HCT116 (cell line): ENCODE data around the gene NSUN2. TPM values are rescaled to one million over a fixed set of nuclear protein-coding genes. Genes with fewer than 3 reads are reported as not detected.

Source experiments
- ATAC-seq: fragments of 200-7000 bp; cut with Tn5 transposase; 2 replicates; pipeline ENCODE4 v1.9.1; 2020; ENCODE audit warnings: mild to moderate bottlenecking, moderate library complexity
- BruUV-seq: library from RNA; stranded (reverse); fragments of 400-500 nt; replicated peaks from 2 replicates; lab custom pipeline; 2021; lab: Mats Ljungman, UMichigan
- CTCF ChIA-PET: fragments of 300-600 bp; sonication (Branson Sonifier 250); formaldehyde crosslinking; loops from one replicate; lab custom pipeline; 2021; ENCODE audit warnings: antibody characterized with exemption; lab: Charles Lee
- POLR2A ChIA-PET: fragments of 300-600, 350-600 bp; sonication (Branson Sonifier 250); formaldehyde crosslinking; loops from one replicate; lab custom pipeline; 2021; ENCODE audit warnings: antibody characterized with exemption; lab: Charles Lee
- RAD21 ChIA-PET, 2 experiments: fragments of 300-600 bp; sonication (Branson Sonifier 250); formaldehyde crosslinking; loops; one replicate each; lab custom pipeline; 2023; ENCODE audit warnings: low total read pairs in 2 of 2; ENCODE audit not compliant: uncharacterized antibody in 2 of 2, unreplicated experiment in 2 of 2, low non-redundant PET in 1 of 2; lab: Charles Lee
- DNase-seq: peaks from one replicate; pipeline ENCODE4 v3.0.0-alpha.2; 2010; ENCODE audit warnings: low read depth, low spot score
- H2AFZ ChIP-seq: fragments of 200-600 bp; shearing (Covaris generic), sonication (generic); 2 replicates; pipeline ENCODE4 v1.6.1; 2017; ENCODE audit warnings: low read depth, mixed run types, mixed read lengths, antibody characterized with exemption, low read length; ENCODE audit not compliant: poor library complexity, severe bottlenecking
- H3K27ac ChIP-seq: 2 replicates; pipeline ENCODE4 v1.5.1; 2012; ENCODE audit warnings: low read depth, low read length
- H3K27me3 ChIP-seq: fragments of 200-600 bp; sonication (generic); 2 replicates; pipeline ENCODE4 v1.6.1; 2016; ENCODE audit warnings: mixed run types, low read length, mixed read lengths; ENCODE audit not compliant: insufficient read depth
- H3K36me3 ChIP-seq, 2 experiments: fragments of 200-500 bp in 1 of 2; fragments of 200-600 bp in 1 of 2; sonication (Bioruptor generic) in 1 of 2; sonication (generic) in 1 of 2; 2 replicates each; pipeline versions ENCODE4 v1.5.1 to v1.6.1; 2014 to 2016; ENCODE audit warnings: low read length in 2 of 2, inconsistent platforms in 1 of 2, mixed read lengths in 1 of 2, mixed run types in 1 of 2; ENCODE audit not compliant: insufficient read depth in 2 of 2, control insufficient read depth in 1 of 2
- H3K4me1 ChIP-seq, 2 experiments: fragments of 200-600 bp in 1 of 2; sonication (generic) in 1 of 2; 2 replicates each; pipeline versions ENCODE4 v1.5.1 to v1.6.1; 2012 to 2017; ENCODE audit warnings: low read length in 2 of 2, inconsistent platforms in 1 of 2, mild to moderate bottlenecking in 1 of 2, mixed read lengths in 1 of 2, mixed run types in 1 of 2, moderate library complexity in 1 of 2; ENCODE audit not compliant: insufficient read depth in 2 of 2, control insufficient read depth in 1 of 2
- H3K4me2 ChIP-seq: fragments of 200-600 bp; sonication (generic); 2 replicates; pipeline ENCODE4 v1.6.1; 2017; ENCODE audit warnings: mixed run types, low read length, mixed read lengths
- H3K4me3 ChIP-seq, 2 experiments: fragments of 200-600 bp in 1 of 2; sonication (generic) in 1 of 2; replicated peaks in 1 of 2; 2 replicates each; pipeline ENCODE4 v1.5.1; 2011 to 2016; ENCODE audit warnings: low read length in 2 of 2, control low read depth in 1 of 2, low read depth in 1 of 2, mild to moderate bottlenecking in 1 of 2, mixed read lengths in 1 of 2, mixed run types in 1 of 2
- H3K79me2 ChIP-seq: fragments of 200-600 bp; sonication (generic); 2 replicates; pipeline ENCODE4 v1.6.1; 2017; ENCODE audit warnings: mild to moderate bottlenecking, mixed run types, low read length, moderate library complexity, mixed read lengths; ENCODE audit not compliant: insufficient read depth
- H3K9ac ChIP-seq: fragments of 200-600 bp; sonication (generic); 2 replicates; pipeline ENCODE4 v1.6.1; 2016; ENCODE audit warnings: low read length, mixed read lengths
- H3K9me2 ChIP-seq: fragments of 200-600 bp; sonication (generic), shearing (Covaris generic); 2 replicates; pipeline ENCODE4 v1.6.1; 2017; ENCODE audit warnings: mixed run types, mild to moderate bottlenecking, moderate library complexity; ENCODE audit not compliant: insufficient read depth
- H3K9me3 ChIP-seq, 2 experiments: fragments of 200-500 bp in 1 of 2; fragments of 200-600 bp in 1 of 2; sonication (Bioruptor generic) in 1 of 2; sonication (generic) in 1 of 2; 2 replicates each; pipeline ENCODE4 v1.6.1; 2014 to 2017; ENCODE audit warnings: low read length in 2 of 2, mixed read lengths in 2 of 2, inconsistent platforms in 1 of 2, low read depth in 1 of 2, mild to moderate bottlenecking in 1 of 2, mixed run types in 1 of 2, moderate library complexity in 1 of 2; ENCODE audit not compliant: control insufficient read depth in 1 of 2, insufficient read depth in 1 of 2
- H4K20me1 ChIP-seq: fragments of 200-600 bp; sonication (generic), shearing (Covaris generic); 2 replicates; pipeline ENCODE4 v1.6.1; 2017; ENCODE audit warnings: mixed run types, mild to moderate bottlenecking, moderate library complexity; ENCODE audit not compliant: insufficient read depth
- ATF3 ChIP-seq: IDR thresholded peaks from 2 replicates; pipeline ENCODE4 v1.6.1; 2012
- CBX3 ChIP-seq: IDR thresholded peaks from 2 replicates; pipeline ENCODE4 v1.6.1; 2012; ENCODE audit warnings: low read depth
- EGR1 ChIP-seq: IDR thresholded peaks from 2 replicates; pipeline ENCODE4 v1.6.1; 2012; ENCODE audit warnings: low read depth
- EZH2phosphoT487 ChIP-seq: fragments of 200-600 bp; IDR thresholded peaks from 2 replicates; pipeline ENCODE4 v1.6.1; 2018; ENCODE audit warnings: antibody characterized with exemption, borderline replicate concordance
- JUND ChIP-seq: IDR thresholded peaks from 2 replicates; pipeline ENCODE4 v1.6.1; 2012
- RAD21 ChIP-seq: IDR thresholded peaks from 2 replicates; pipeline ENCODE4 v1.6.1; 2012; ENCODE audit warnings: low read depth, mild to moderate bottlenecking
- TCF7L2 ChIP-seq: IDR thresholded peaks from 2 replicates; pipeline ENCODE4 v1.7.0; 2011; ENCODE audit warnings: borderline replicate concordance, inconsistent platforms; ENCODE audit not compliant: insufficient read depth, insufficient read length; ENCODE audit errors: extremely low read depth
- YY1 ChIP-seq: IDR thresholded peaks from 2 replicates; pipeline ENCODE4 v1.6.1; 2011; ENCODE audit warnings: low read length, low read depth, moderate library complexity, mild to moderate bottlenecking; ENCODE audit not compliant: insufficient replicate concordance; ENCODE audit errors: extremely low read depth
- ZFX ChIP-seq: fragments of 450-650 bp; IDR thresholded peaks from 2 replicates; pipeline ENCODE4 v1.6.1; 2017
- intact Hi-C: fragments of 100-400 bp; cut with micrococcal nuclease; formaldehyde crosslinking; loops from 2 replicates; pipeline ENCODE4 v1.10.0; 2022
- total RNA-seq: library from RNA; stranded (reverse); gene quantifications from one replicate; pipeline ENCODE4 v1.2.1, GENCODE V29; 2021; ENCODE audit not compliant: unreplicated experiment
- TF ChIP-seq, protein P1 (sequence below): IDR thresholded peaks from 2 replicates; pipeline ENCODE4 v1.6.1; 2011; ENCODE audit warnings: mild to moderate bottlenecking, low read length, moderate library complexity; ENCODE audit not compliant: insufficient replicate concordance; ENCODE audit errors: extremely low read depth
- TF ChIP-seq, protein P2 (sequence below): IDR thresholded peaks from 2 replicates; pipeline ENCODE4 v1.6.1; 2012; ENCODE audit warnings: low read depth

NSUN2 gene
- total RNA-seq, 1 experiment from 2014 or later, result 101 TPM

- POLR2A ChIA-PET, result no interaction called here
- CTCF ChIA-PET, result no interaction called here
- Histone ChIP-seq H2AFZ (no peak overlapping the region), H3K27me3 (no peaks in the 10 kb centered on the region), H3K9me3 (no peaks in the 10 kb centered on the region)
- TF ChIP-seq, protein P1, sequence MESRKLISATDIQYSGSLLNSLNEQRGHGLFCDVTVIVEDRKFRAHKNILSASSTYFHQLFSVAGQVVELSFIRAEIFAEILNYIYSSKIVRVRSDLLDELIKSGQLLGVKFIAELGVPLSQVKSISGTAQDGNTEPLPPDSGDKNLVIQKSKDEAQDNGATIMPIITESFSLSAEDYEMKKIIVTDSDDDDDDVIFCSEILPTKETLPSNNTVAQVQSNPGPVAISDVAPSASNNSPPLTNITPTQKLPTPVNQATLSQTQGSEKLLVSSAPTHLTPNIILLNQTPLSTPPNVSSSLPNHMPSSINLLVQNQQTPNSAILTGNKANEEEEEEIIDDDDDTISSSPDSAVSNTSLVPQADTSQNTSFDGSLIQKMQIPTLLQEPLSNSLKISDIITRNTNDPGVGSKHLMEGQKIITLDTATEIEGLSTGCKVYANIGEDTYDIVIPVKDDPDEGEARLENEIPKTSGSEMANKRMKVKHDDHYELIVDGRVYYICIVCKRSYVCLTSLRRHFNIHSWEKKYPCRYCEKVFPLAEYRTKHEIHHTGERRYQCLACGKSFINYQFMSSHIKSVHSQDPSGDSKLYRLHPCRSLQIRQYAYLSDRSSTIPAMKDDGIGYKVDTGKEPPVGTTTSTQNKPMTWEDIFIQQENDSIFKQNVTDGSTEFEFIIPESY, result no peak
- TF ChIP-seq EGR1 (no peak), TCF7L2 (no peak), RAD21 (no peak), CBX3 (no peak), ATF3 (no peak), JUND (no peak), YY1 (no peak), EZH2phosphoT487 (no peak), ZFX (no peak)
- TF ChIP-seq, protein P2, sequence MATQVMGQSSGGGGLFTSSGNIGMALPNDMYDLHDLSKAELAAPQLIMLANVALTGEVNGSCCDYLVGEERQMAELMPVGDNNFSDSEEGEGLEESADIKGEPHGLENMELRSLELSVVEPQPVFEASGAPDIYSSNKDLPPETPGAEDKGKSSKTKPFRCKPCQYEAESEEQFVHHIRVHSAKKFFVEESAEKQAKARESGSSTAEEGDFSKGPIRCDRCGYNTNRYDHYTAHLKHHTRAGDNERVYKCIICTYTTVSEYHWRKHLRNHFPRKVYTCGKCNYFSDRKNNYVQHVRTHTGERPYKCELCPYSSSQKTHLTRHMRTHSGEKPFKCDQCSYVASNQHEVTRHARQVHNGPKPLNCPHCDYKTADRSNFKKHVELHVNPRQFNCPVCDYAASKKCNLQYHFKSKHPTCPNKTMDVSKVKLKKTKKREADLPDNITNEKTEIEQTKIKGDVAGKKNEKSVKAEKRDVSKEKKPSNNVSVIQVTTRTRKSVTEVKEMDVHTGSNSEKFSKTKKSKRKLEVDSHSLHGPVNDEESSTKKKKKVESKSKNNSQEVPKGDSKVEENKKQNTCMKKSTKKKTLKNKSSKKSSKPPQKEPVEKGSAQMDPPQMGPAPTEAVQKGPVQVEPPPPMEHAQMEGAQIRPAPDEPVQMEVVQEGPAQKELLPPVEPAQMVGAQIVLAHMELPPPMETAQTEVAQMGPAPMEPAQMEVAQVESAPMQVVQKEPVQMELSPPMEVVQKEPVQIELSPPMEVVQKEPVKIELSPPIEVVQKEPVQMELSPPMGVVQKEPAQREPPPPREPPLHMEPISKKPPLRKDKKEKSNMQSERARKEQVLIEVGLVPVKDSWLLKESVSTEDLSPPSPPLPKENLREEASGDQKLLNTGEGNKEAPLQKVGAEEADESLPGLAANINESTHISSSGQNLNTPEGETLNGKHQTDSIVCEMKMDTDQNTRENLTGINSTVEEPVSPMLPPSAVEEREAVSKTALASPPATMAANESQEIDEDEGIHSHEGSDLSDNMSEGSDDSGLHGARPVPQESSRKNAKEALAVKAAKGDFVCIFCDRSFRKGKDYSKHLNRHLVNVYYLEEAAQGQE, result no peak
- TF ChIP-seq, all 23 proteins: peak for 0
- intact Hi-C loops, result no loop called here
- peaks cover 29 to 32% of the 10 kb centered on the region in 2 experiments; a peak in 3 of 4 replicates for H3K36me3 ChIP-seq
- H3K4me2 ChIP-seq, result no peak overlapping the region
- no peak overlapping the region for H3K27ac ChIP-seq
- ATAC-seq, result no peak
- no TSS peak for BruUV-seq
- H3K4me3 ChIP-seq, result no peak overlapping the region
- H4K20me1 ChIP-seq, result no peaks in the 10 kb centered on the region; the same call in 1 of the 2 replicates
- RAD21 ChIA-PET, result no interaction called here
- DNase-seq, result no peak
- no peaks in the 10 kb centered on the region for H3K4me1 ChIP-seq
- H3K9ac ChIP-seq, result no peak overlapping the region
- H3K79me2 ChIP-seq, result no peaks in the 10 kb centered on the region; the same call in 1 of the 2 replicates
- no peaks in the 10 kb centered on the region for H3K9me2 ChIP-seq
These were observed 36.5 kb downstream of the NSUN2 start for GRCh38 chr5:6596388-6596787.
